WERI-Rb-1 (cell line): Measurements from ENCODE around the gene IL22RA1.

Experiments used
- DNase-seq: peaks from one replicate; pipeline ENCODE4 v3.0.0-alpha.2; 2020
- H3K27ac ChIP-seq: fragments of 250-450 bp; sonication (Bioruptor Pico); 2 replicates; pipeline ENCODE4 v1.5.1; 2020; ENCODE audit warnings: mild to moderate bottlenecking, moderate library complexity
- H3K27me3 ChIP-seq: fragments of 250-450 bp; sonication (Bioruptor Pico); 2 replicates; pipeline ENCODE4 v1.5.1; 2021; ENCODE audit warnings: mild to moderate bottlenecking, low read depth, moderate library complexity; ENCODE audit not compliant: insufficient read depth, severe bottlenecking
- H3K36me3 ChIP-seq: fragments of 250-450 bp; sonication (Bioruptor Pico); 2 replicates; pipeline ENCODE4 v1.5.1; 2020; ENCODE audit warnings: mild to moderate bottlenecking, moderate library complexity
- H3K4me3 ChIP-seq: 2 replicates; pipeline ENCODE4 v1.5.1; 2011; ENCODE audit warnings: low read depth, mild to moderate bottlenecking, control low read depth, low read length
- H3K9me3 ChIP-seq: fragments of 250-450 bp; sonication (Bioruptor Pico); 2 replicates; pipeline ENCODE4 v1.5.1; 2021; ENCODE audit warnings: mild to moderate bottlenecking, moderate library complexity; ENCODE audit not compliant: severe bottlenecking
- CTCF ChIP-seq: IDR thresholded peaks from 2 replicates; pipeline ENCODE4 v1.5.1; 2011; ENCODE audit warnings: low read depth, mild to moderate bottlenecking, control low read depth, inconsistent platforms, low read length

Gene IL22RA1

GRCh38 chr1:24127801-24128363, 15.1 kb downstream of the IL22RA1 start:
- Histone ChIP-seq H3K36me3 (no peaks in the 10 kb centered on the region), H3K27me3 (no peaks in the 10 kb centered on the region), H3K4me3 (no peak overlapping the region), H3K9me3 (peaks cover 4% of the 10 kb centered on the region), H3K27ac (no peak overlapping the region)
- no peak for TF ChIP-seq CTCF
- DNase-seq, result no peak

GRCh38 chr1:24127134-24127800, 15.7 kb downstream of the IL22RA1 start:
- DNase-seq, result no peak
- no peak for TF ChIP-seq CTCF

GRCh38 chr1:24126672-24127023, 16.3 kb downstream of the IL22RA1 start:
- Histone ChIP-seq H3K27ac (no peak overlapping the region), H3K4me3 (no peak overlapping the region), H3K27me3 (no peaks in the 10 kb centered on the region), H3K36me3 (no peaks in the 10 kb centered on the region), H3K9me3 (peaks cover 4% of the 10 kb centered on the region)
- TF ChIP-seq CTCF, result no peak
- no peak for DNase-seq

More at GRCh38 chr1:24127134-24127800, 15.7 kb downstream of the IL22RA1 start:
- peaks cover 4% of the 10 kb centered on the region for H3K9me3 ChIP-seq
- no peak overlapping the region for H3K4me3 ChIP-seq
- no peaks in the 10 kb centered on the region for H3K27me3 ChIP-seq
- H3K27ac ChIP-seq, result no peak overlapping the region
- no peaks in the 10 kb centered on the region for H3K36me3 ChIP-seq

GRCh38 chr1:24126018-24126671, 16.8 kb downstream of the IL22RA1 start:
- no peaks in the 10 kb centered on the region for H3K27me3 ChIP-seq
- no peak for TF ChIP-seq CTCF
- DNase-seq, result no peak
- no peak overlapping the region for H3K27ac ChIP-seq
- H3K9me3 ChIP-seq, result peaks cover 4% of the 10 kb centered on the region
- H3K4me3 ChIP-seq, result no peak overlapping the region
- H3K36me3 ChIP-seq, result no peaks in the 10 kb centered on the region

- DNase-seq, result no peak
- TF ChIP-seq CTCF, result no peak
- H3K9me3 ChIP-seq, result peaks cover 4% of the 10 kb centered on the region
- no peak overlapping the region for H3K27ac ChIP-seq
- H3K4me3 ChIP-seq, result no peak overlapping the region
- no peaks in the 10 kb centered on the region for H3K36me3 ChIP-seq
- no peaks in the 10 kb centered on the region for H3K27me3 ChIP-seq
Observed at GRCh38 chr1:24125456-24125855, 17.5 kb downstream of the IL22RA1 start.
